Activated effector memory CD4-positive, alpha-beta T cell treated with anti-CD3 and anti-CD28 coated beads, Interleukin-2, amount 50 U/mL, for 16 hours (primary cell): ENCODE measurements around the gene NPIPB8.
"Not testable (repeated sequence)": the region's sequence is repeated elsewhere in the genome, so short reads cannot be mapped to it uniquely, and the experiment has no call there.

ENCODE experiments used
- DNase-seq: peaks from one replicate; pipeline ENCODE4 v3.0.0-alpha.2; 2020

Gene NPIPB8

GRCh38 chr16:28639959-28640358 lies 2.1 kb downstream of the NPIPB8 start:
- DNase-seq, result not testable (repeated sequence)

GRCh38 chr16:28666264-28666663 lies 28.4 kb downstream of the NPIPB8 start:
- DNase-seq, result peak; percentile 2

GRCh38 chr16:28667480-28667879 lies 29.6 kb downstream of the NPIPB8 start:
- not testable (repeated sequence) for DNase-seq

GRCh38 chr16:28668199-28668598 lies 30.3 kb downstream of the NPIPB8 start:
- not testable (repeated sequence) for DNase-seq

GRCh38 chr16:28688327-28688952 lies 50.6 kb downstream of the NPIPB8 start:
- DNase-seq, result not testable (repeated sequence)

GRCh38 chr16:28689425-28689824 lies 51.6 kb downstream of the NPIPB8 start:
- DNase-seq, result not testable (repeated sequence)

- DNase-seq, result not testable (repeated sequence)
These were observed 53.9 kb downstream of the NPIPB8 start for GRCh38 chr16:28691722-28692121.

- DNase-seq, result not testable (repeated sequence)
These were observed 55.5 kb downstream of the NPIPB8 start for GRCh38 chr16:28693257-28693950.

- not testable (repeated sequence) for DNase-seq
These were observed 61.9 kb downstream of the NPIPB8 start for GRCh38 chr16:28699792-28700191.

GRCh38 chr16:28700349-28700748 lies 62.5 kb downstream of the NPIPB8 start:
- DNase-seq, result not testable (repeated sequence)

GRCh38 chr16:28701384-28701783 lies 63.5 kb downstream of the NPIPB8 start:
- not testable (repeated sequence) for DNase-seq

GRCh38 chr16:28704246-28704645 lies 66.4 kb downstream of the NPIPB8 start:
- not testable (repeated sequence) for DNase-seq
